IMR-90 (cell line): ENCODE results near the gene CDC7. TPM values are rescaled to one million over a fixed set of nuclear protein-coding genes. Genes with fewer than 3 reads are reported as not detected.
A peak's percentile ranks its signal among the peaks of the same experiment; 100 is the strongest.

Source experiments
- ATAC-seq: fragments of 200-7000 bp; cut with Tn5 transposase; 2 replicates; pipeline ENCODE4 v1.9.1; 2020; ENCODE audit warnings: low read depth, mild to moderate bottlenecking, moderate library complexity
- BruUV-seq: library from RNA; stranded (reverse); fragments of 400-500 nt; replicated peaks from 2 replicates; lab custom pipeline; 2021; lab: Mats Ljungman, UMichigan
- CTCF ChIA-PET: fragments of 300-600 bp; formaldehyde crosslinking; extraction: SDS; loops from one replicate; lab custom pipeline; 2021; ENCODE audit warnings: antibody characterized with exemption; lab: Yijun Ruan, JAX
- POLR2A ChIA-PET: fragments of 300-600 bp; sonication (Branson Sonifier 250); formaldehyde crosslinking; loops from one replicate; lab custom pipeline; 2022; ENCODE audit warnings: antibody characterized with exemption; ENCODE audit not compliant: unreplicated experiment; lab: Charles Lee
- DNase-seq: peaks from one replicate; pipeline ENCODE4 v3.0.0; 2013
- H2AFZ ChIP-seq: replicated peaks from 2 replicates; pipeline ENCODE3; 2013; ENCODE audit warnings: low read length, mild to moderate bottlenecking; ENCODE audit not compliant: poor library complexity
- H2AK5ac ChIP-seq: 2 replicates; pipeline ENCODE4 v1.6.1; 2013; ENCODE audit warnings: low read depth, low read length, inconsistent platforms
- H2AK9ac ChIP-seq: replicated peaks from 2 replicates; pipeline ENCODE3; 2013; ENCODE audit warnings: mild to moderate bottlenecking, low read depth, low read length, moderate library complexity; ENCODE audit not compliant: poor library complexity
- H2BK120ac ChIP-seq: 2 replicates; pipeline ENCODE4 v1.6.1; 2013; ENCODE audit warnings: low read depth, low read length, inconsistent platforms
- H2BK15ac ChIP-seq: 3 replicates; pipeline ENCODE4 v1.6.1; 2013; ENCODE audit warnings: low read depth, low read length, inconsistent platforms
- H2BK20ac ChIP-seq: 2 replicates; pipeline ENCODE4 v1.6.1; 2013; ENCODE audit warnings: low read depth, mild to moderate bottlenecking, inconsistent platforms, low read length, moderate library complexity
- H2BK5ac ChIP-seq: 2 replicates; pipeline ENCODE4 v1.6.1; 2013; ENCODE audit warnings: mild to moderate bottlenecking, low read depth, low read length, inconsistent platforms; ENCODE audit not compliant: poor library complexity, severe bottlenecking
- H3K14ac ChIP-seq: replicated peaks from 2 replicates; pipeline ENCODE4 v1.6.1; 2013; ENCODE audit warnings: low read depth, low read length, inconsistent platforms
- H3K18ac ChIP-seq: 2 replicates; pipeline ENCODE4 v1.6.1; 2013; ENCODE audit warnings: low read depth, low read length, control low read depth
- H3K23ac ChIP-seq: 2 replicates; pipeline ENCODE4 v1.6.1; 2013; ENCODE audit warnings: low read depth, low read length, inconsistent platforms
- H3K27ac ChIP-seq: 2 replicates; pipeline ENCODE4 v1.5.1; 2013; ENCODE audit warnings: mild to moderate bottlenecking, control low read depth, low read length; ENCODE audit not compliant: insufficient read depth
- H3K27me3 ChIP-seq: 2 replicates; pipeline ENCODE4 v1.6.1; 2013; ENCODE audit warnings: low read length; ENCODE audit not compliant: control insufficient read depth, insufficient read depth
- H3K36me3 ChIP-seq: 2 replicates; pipeline ENCODE4 v1.6.1; 2013; ENCODE audit warnings: low read length, mixed read lengths; ENCODE audit not compliant: control insufficient read depth, insufficient read depth
- H3K4ac ChIP-seq: 2 replicates; pipeline ENCODE4 v1.6.1; 2013; ENCODE audit warnings: low read depth, low read length, inconsistent platforms
- H3K4me1 ChIP-seq: 2 replicates; pipeline ENCODE4 v1.6.1; 2013; ENCODE audit warnings: low read length, mixed read lengths; ENCODE audit not compliant: control insufficient read depth, insufficient read depth
- H3K4me2 ChIP-seq: 2 replicates; pipeline ENCODE4 v1.6.1; 2013; ENCODE audit warnings: low read depth, mild to moderate bottlenecking, control low read depth, low read length, moderate library complexity
- H3K4me3 ChIP-seq: 2 replicates; pipeline ENCODE4 v1.5.1; 2013; ENCODE audit warnings: low read depth, mild to moderate bottlenecking, control low read depth, low read length, moderate library complexity; ENCODE audit not compliant: insufficient read depth
- H3K56ac ChIP-seq: 2 replicates; pipeline ENCODE4 v1.6.1; 2013; ENCODE audit warnings: low read length, inconsistent platforms; ENCODE audit not compliant: insufficient read depth; ENCODE audit errors: extremely low read depth
- H3K79me1 ChIP-seq, 2 experiments: 2 replicates each; pipeline ENCODE4 v1.6.1; 2013; ENCODE audit warnings: low read length in 2 of 2, inconsistent platforms in 1 of 2, low read depth in 1 of 2
- H3K9ac ChIP-seq: 2 replicates; pipeline ENCODE4 v1.6.1; 2013; ENCODE audit warnings: low read depth, low read length, control low read depth
- H3K9me1 ChIP-seq: 2 replicates; pipeline ENCODE4 v1.6.1; 2013; ENCODE audit warnings: low read length, inconsistent platforms; ENCODE audit not compliant: insufficient read depth
- H3K9me3 ChIP-seq: 2 replicates; pipeline ENCODE4 v1.6.1; 2013; ENCODE audit warnings: low read length; ENCODE audit not compliant: control insufficient read depth, insufficient read depth
- H4K20me1 ChIP-seq: 2 replicates; pipeline ENCODE4 v1.6.1; 2013; ENCODE audit warnings: low read length, inconsistent platforms; ENCODE audit not compliant: insufficient read depth
- H4K5ac ChIP-seq: 2 replicates; pipeline ENCODE4 v1.6.1; 2013; ENCODE audit warnings: mild to moderate bottlenecking, low read depth, low read length, control low read depth
- H4K8ac ChIP-seq, 2 experiments: 2 replicates each; pipeline ENCODE4 v1.6.1; 2013; ENCODE audit warnings: low read depth in 2 of 2, low read length in 2 of 2, control low read depth in 1 of 2, inconsistent platforms in 1 of 2
- H4K91ac ChIP-seq: 2 replicates; pipeline ENCODE4 v1.6.1; 2013; ENCODE audit warnings: low read depth, low read length, inconsistent platforms; ENCODE audit not compliant: insufficient read depth
- BHLHE40 ChIP-seq: fragments of 150-350 bp; IDR thresholded peaks from 2 replicates; pipeline ENCODE4 v1.6.1; 2016; ENCODE audit warnings: mild to moderate bottlenecking, low read depth, low read length
- MAZ ChIP-seq: IDR thresholded peaks from 2 replicates; pipeline ENCODE4 v1.6.1; 2012; ENCODE audit warnings: low read depth, mild to moderate bottlenecking, low read length, improper control_type of control experiment, moderate library complexity, borderline replicate concordance
- RAD21 ChIP-seq: IDR thresholded peaks from 2 replicates; pipeline ENCODE4 v1.6.1; 2012; ENCODE audit warnings: low read length, improper control_type of control experiment
- RCOR1 ChIP-seq: IDR thresholded peaks from 2 replicates; pipeline ENCODE4 v1.6.1; 2012; ENCODE audit warnings: mild to moderate bottlenecking, low read length, improper control_type of control experiment; ENCODE audit not compliant: insufficient replicate concordance
- SMC3 ChIP-seq: fragments of 150-350 bp; IDR thresholded peaks from 2 replicates; pipeline ENCODE4 v1.6.1; 2016; ENCODE audit warnings: low read depth, mild to moderate bottlenecking, antibody characterized with exemption, low read length, moderate library complexity
- WGBS, 2 experiments: methylation state at CpG; one replicate each; pipeline versions ENCODE4 v1.1.5 to v1.1.7; 2013; ENCODE audit warnings: missing lambda C conversion rate in 2 of 2; ENCODE audit not compliant: insufficient read length in 1 of 2; ENCODE audit errors: extremely low coverage in 2 of 2; 5-methylcytosine and 5-hydroxymethylcytosine counted together
- dilution Hi-C: fragments of 300-500 bp; cut with HindIII; formaldehyde crosslinking; loops from one replicate; pipeline ENCODE4 v1.14.3; 2018; ENCODE audit warnings: low sequenced_read_pairs; ENCODE audit not compliant: unreplicated experiment
- in situ Hi-C: fragments of 300-500 bp; cut with MboI; formaldehyde crosslinking; loops from 3 replicates; pipeline ENCODE4 v1.14.3; 2019; ENCODE audit warnings: low sequenced_read_pairs, inconsistent platforms, mixed read lengths
- intact Hi-C: fragments of 100-400 bp; cut with micrococcal nuclease; formaldehyde crosslinking; loops from 2 replicates; pipeline ENCODE4 v1.10.0; 2022
- polyA plus RNA-seq, 3 experiments: library from polyadenylated mRNA; depleted of rRNA; stranded (reverse); fragments of >200 nt; gene quantifications; 2 replicates each; pipeline ENCODE4 v1.2.3, GENCODE V29; 2012; ENCODE audit warnings: low replicate concordance in 1 of 3
- total RNA-seq: library from RNA; depleted of rRNA; stranded (reverse); fragments of >200 nt; gene quantifications from 2 replicates; pipeline ENCODE4 v1.2.3, GENCODE V29; 2012
- TF ChIP-seq, protein P1 (sequence below): fragments of 150-350 bp; IDR thresholded peaks from 2 replicates; pipeline ENCODE4 v1.6.1; 2016; ENCODE audit warnings: low read depth, mild to moderate bottlenecking, low read length, moderate library complexity, borderline replicate concordance
- TF ChIP-seq, protein P2 (sequence below): conservative IDR thresholded peaks from 2 replicates; pipeline ENCODE4 v1.5.1; 2012; ENCODE audit warnings: mild to moderate bottlenecking, low read depth, low read length, improper control_type of control experiment

Gene CDC7
- total and polyA plus RNA-seq, 2 of the 4 experiments (the other 2 are of a cell fraction) = 4.3 to 4.7 TPM

DNA sequence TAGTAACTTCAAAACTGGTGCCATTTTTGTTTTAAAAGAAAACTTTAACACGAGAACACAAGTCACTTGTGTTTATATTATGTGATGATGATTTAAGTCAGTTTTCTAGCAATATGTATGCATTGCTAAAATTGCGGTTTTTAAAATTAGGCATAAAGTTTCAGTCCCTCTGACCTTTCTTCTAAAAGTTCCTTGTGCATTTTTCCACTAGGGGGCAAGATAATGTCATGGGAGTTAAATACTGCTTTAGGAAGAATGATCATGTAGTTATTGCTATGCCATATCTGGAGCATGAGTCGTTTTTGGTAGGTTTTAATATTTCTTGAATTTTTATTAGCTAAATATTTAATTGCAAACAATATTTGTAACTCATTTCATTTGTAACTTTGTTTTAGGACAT is 10.7 kb downstream of the CDC7 start:
- Histone ChIP-seq H3K36me3 (no peaks in the 10 kb centered on the region), H3K18ac (no peak overlapping the region), H3K4me3 (no peak overlapping the region), H4K5ac (no peak overlapping the region), H3K23ac (no peak overlapping the region), H3K27ac (no peak overlapping the region), H3K79me1 (0 out of 4 replicates have a peak, but pooled peaks cover 0 to 4% of the 10 kb centered on the region in 2 experiments), H3K9me1 (no peaks in the 10 kb centered on the region), H4K8ac (no peak overlapping the region), H2BK120ac (no peak overlapping the region), H4K20me1 (no peaks in the 10 kb centered on the region), H3K4ac (no peak overlapping the region), H3K14ac (no peak overlapping the region), H3K56ac (no peak overlapping the region), H2BK15ac (no peak overlapping the region), H2BK5ac (no peak overlapping the region), H2BK20ac (no peak overlapping the region), H3K9me3 (no peaks in the 10 kb centered on the region), H3K4me1 (no peaks in the 10 kb centered on the region), H2AK9ac (no peak overlapping the region), H3K9ac (no peak overlapping the region), H2AFZ (no peak overlapping the region), H4K91ac (no peak overlapping the region), H2AK5ac (no peak overlapping the region), H3K27me3 (no peaks in the 10 kb centered on the region), H3K4me2 (no peak overlapping the region)
- intact Hi-C loops = loop anchor here (1.0 to 10.0 kb wide), 4 partner anchors 191 to 780 kb away; no protein-coding TSS in a partner anchor
- DNase-seq (peak; percentile 68), ATAC-seq (peak; percentile 69)
- CTCF ChIA-PET = interaction anchor here (0.8 to 3.2 kb wide), 10 partner anchors 10 to 416 kb away, joined by 3 to 30 read pairs (median 4); partner anchors contain the start of gene CDC7
- in situ Hi-C loops = loop anchor here (5.0 to 10.0 kb wide), 2 partner anchors 416 to 783 kb away; partner anchors contain the start of genes GLMN and RPAP2
- TF ChIP-seq RCOR1 (no peak), BHLHE40 (no peak), SMC3 (peak; percentile 81), RAD21 (peak; percentile 84), MAZ (no peak)
- TF ChIP-seq, protein P1, sequence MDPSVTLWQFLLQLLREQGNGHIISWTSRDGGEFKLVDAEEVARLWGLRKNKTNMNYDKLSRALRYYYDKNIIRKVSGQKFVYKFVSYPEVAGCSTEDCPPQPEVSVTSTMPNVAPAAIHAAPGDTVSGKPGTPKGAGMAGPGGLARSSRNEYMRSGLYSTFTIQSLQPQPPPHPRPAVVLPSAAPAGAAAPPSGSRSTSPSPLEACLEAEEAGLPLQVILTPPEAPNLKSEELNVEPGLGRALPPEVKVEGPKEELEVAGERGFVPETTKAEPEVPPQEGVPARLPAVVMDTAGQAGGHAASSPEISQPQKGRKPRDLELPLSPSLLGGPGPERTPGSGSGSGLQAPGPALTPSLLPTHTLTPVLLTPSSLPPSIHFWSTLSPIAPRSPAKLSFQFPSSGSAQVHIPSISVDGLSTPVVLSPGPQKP = no peak
- TF ChIP-seq, protein P2, sequence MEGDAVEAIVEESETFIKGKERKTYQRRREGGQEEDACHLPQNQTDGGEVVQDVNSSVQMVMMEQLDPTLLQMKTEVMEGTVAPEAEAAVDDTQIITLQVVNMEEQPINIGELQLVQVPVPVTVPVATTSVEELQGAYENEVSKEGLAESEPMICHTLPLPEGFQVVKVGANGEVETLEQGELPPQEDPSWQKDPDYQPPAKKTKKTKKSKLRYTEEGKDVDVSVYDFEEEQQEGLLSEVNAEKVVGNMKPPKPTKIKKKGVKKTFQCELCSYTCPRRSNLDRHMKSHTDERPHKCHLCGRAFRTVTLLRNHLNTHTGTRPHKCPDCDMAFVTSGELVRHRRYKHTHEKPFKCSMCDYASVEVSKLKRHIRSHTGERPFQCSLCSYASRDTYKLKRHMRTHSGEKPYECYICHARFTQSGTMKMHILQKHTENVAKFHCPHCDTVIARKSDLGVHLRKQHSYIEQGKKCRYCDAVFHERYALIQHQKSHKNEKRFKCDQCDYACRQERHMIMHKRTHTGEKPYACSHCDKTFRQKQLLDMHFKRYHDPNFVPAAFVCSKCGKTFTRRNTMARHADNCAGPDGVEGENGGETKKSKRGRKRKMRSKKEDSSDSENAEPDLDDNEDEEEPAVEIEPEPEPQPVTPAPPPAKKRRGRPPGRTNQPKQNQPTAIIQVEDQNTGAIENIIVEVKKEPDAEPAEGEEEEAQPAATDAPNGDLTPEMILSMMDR = peak; percentile 68
- POLR2A ChIA-PET = interaction anchor here (0.6 kb wide), 1 partner anchor 802 kb away, joined by 14 read pairs; no protein-coding TSS in a partner anchor
- no CpG with 5 or more reads among the region's 3 CpGs for WGBS, 2 experiments
- dilution Hi-C loops = no loop called here
- BruUV-seq = no TSS peak
